ENCODE measurements around the gene ADARB1.

DNA sequence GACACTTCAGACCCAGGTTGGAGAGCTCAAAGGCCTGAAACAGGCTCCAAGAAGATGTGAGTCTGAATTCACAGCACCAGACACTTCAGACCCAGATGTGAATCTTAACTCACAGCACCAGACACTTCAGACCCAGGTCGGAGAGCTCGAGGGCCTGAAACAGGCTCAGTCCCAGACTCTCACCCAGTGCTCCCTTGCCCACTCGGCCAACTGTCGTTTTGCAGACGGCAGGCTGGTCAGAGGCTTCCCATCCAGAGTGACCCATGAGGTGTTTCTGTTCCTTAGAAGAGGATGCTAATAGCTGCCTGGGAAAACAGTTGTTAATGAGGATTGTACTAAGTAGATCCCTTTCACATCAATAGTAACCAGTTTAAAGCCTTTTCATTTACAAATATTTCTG, 88.4 kb downstream of the ADARB1 start:
- TF ChIP-seq, protein P1, sequence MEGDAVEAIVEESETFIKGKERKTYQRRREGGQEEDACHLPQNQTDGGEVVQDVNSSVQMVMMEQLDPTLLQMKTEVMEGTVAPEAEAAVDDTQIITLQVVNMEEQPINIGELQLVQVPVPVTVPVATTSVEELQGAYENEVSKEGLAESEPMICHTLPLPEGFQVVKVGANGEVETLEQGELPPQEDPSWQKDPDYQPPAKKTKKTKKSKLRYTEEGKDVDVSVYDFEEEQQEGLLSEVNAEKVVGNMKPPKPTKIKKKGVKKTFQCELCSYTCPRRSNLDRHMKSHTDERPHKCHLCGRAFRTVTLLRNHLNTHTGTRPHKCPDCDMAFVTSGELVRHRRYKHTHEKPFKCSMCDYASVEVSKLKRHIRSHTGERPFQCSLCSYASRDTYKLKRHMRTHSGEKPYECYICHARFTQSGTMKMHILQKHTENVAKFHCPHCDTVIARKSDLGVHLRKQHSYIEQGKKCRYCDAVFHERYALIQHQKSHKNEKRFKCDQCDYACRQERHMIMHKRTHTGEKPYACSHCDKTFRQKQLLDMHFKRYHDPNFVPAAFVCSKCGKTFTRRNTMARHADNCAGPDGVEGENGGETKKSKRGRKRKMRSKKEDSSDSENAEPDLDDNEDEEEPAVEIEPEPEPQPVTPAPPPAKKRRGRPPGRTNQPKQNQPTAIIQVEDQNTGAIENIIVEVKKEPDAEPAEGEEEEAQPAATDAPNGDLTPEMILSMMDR (IDR thresholded peaks at IDR 0.05) = no peak
- TF ChIP-seq EZH2 (IDR thresholded peaks at IDR 0.05; ENCODE audit: borderline replicate concordance, insufficient read depth, low read depth, low read length, poor library complexity, severe bottlenecking) = no peak

Measured in B cell (primary cell).